Body of pancreas (tissue), 4 donors: Measurements from ENCODE around the gene SCAPER.

Source experiments
- CTCF ChIP-seq, 7 experiments: fragments of 450-650 bp in 4 of 7; fragments of 200-600 bp in 3 of 7; sonication (generic) in 3 of 7; IDR thresholded peaks; one replicate each; pipeline ENCODE4 v1.5.1; 2016 to 2019; ENCODE audit warnings: antibody characterized with exemption in 7 of 7
- POLR2A ChIP-seq, 3 donors: fragments of 450-650 bp; IDR thresholded peaks; one replicate each; pipeline ENCODE4 v1.6.1; 2016; ENCODE audit warnings: antibody characterized with exemption in 3 of 3, mild to moderate bottlenecking in 2 of 3

GRCh38 chr15:76439542-76439941, 465.6 kb downstream of the SCAPER start:
- TF ChIP-seq CTCF (IDR thresholded peaks at IDR 0.05) (no peak), POLR2A (IDR thresholded peaks at IDR 0.05) (no peak)
